ENCODE measurements around the gene TRPM4.

Gene TRPM4

GRCh38 chr19:49114630-49115363 is 42.8 kb upstream of the TRPM4 start:
- TF ChIP-seq ZFX (IDR thresholded peaks at IDR 0.05; ENCODE audit: borderline replicate concordance) (no peak), CTCF (IDR thresholded peaks at IDR 0.05) (no peak)
- H3K27ac ChIP-seq: peak overlapping the region; percentile 99

- TF ChIP-seq ZFX (IDR thresholded peaks at IDR 0.05; ENCODE audit: borderline replicate concordance): no peak
- no peak for TF ChIP-seq CTCF (IDR thresholded peaks at IDR 0.05)
- peak overlapping the region; percentile 99 for H3K27ac ChIP-seq
These were observed 41.0 kb upstream of the TRPM4 start for GRCh38 chr19:49116544-49116943.

GRCh38 chr19:49117677-49118564 is 39.7 kb upstream of the TRPM4 start:
- TF ChIP-seq CTCF (IDR thresholded peaks at IDR 0.05): no peak
- no peak for TF ChIP-seq ZFX (IDR thresholded peaks at IDR 0.05; ENCODE audit: borderline replicate concordance)
- peak overlapping the region; percentile 99 for H3K27ac ChIP-seq

- peak within 1 kb of the TSS; percentile 99 for H3K27ac ChIP-seq
- no peak for TF ChIP-seq ZFX (IDR thresholded peaks at IDR 0.05; ENCODE audit: borderline replicate concordance)
- peak; percentile 18; the same call in 1 of the 2 replicates for TF ChIP-seq CTCF (IDR thresholded peaks at IDR 0.05)
These were observed 38.8 kb upstream of the TRPM4 start, which contains the start of gene C19orf73 for GRCh38 chr19:49118565-49119410. Gene C19orf73, minus strand, starts transcription at chr19:49119143. Its CDS starts 121 bp downstream, at chr19:49119022.

- H3K27ac ChIP-seq: peak within 1 kb of the TSS; percentile 99
- TF ChIP-seq CTCF (IDR thresholded peaks at IDR 0.05) (no peak), ZFX (IDR thresholded peaks at IDR 0.05; ENCODE audit: borderline replicate concordance) (no peak)
These were observed 37.9 kb upstream of the TRPM4 start, which contains the start of gene PPFIA3 for GRCh38 chr19:49119411-49120324. Gene PPFIA3, plus strand, starts transcription at chr19:49119544. Its CDS starts 8,330 bp downstream, at chr19:49127874.

- H3K27ac ChIP-seq: peak overlapping the region; percentile 99
- TF ChIP-seq ZFX (IDR thresholded peaks at IDR 0.05; ENCODE audit: borderline replicate concordance): no peak
- TF ChIP-seq CTCF (IDR thresholded peaks at IDR 0.05): no peak
These were observed 37.3 kb upstream of the TRPM4 start for GRCh38 chr19:49120325-49120683.

All from 22Rv1 (cell line).